ENCODE measurements around the gene KCNH2. TPM values are rescaled to one million over a fixed set of nuclear protein-coding genes. Genes with fewer than 3 reads are reported as not detected.
"Not testable (repeated sequence)": the region's sequence is repeated elsewhere in the genome, so short reads cannot be mapped to it uniquely, and the experiment has no call there.

Gene KCNH2, protein sequence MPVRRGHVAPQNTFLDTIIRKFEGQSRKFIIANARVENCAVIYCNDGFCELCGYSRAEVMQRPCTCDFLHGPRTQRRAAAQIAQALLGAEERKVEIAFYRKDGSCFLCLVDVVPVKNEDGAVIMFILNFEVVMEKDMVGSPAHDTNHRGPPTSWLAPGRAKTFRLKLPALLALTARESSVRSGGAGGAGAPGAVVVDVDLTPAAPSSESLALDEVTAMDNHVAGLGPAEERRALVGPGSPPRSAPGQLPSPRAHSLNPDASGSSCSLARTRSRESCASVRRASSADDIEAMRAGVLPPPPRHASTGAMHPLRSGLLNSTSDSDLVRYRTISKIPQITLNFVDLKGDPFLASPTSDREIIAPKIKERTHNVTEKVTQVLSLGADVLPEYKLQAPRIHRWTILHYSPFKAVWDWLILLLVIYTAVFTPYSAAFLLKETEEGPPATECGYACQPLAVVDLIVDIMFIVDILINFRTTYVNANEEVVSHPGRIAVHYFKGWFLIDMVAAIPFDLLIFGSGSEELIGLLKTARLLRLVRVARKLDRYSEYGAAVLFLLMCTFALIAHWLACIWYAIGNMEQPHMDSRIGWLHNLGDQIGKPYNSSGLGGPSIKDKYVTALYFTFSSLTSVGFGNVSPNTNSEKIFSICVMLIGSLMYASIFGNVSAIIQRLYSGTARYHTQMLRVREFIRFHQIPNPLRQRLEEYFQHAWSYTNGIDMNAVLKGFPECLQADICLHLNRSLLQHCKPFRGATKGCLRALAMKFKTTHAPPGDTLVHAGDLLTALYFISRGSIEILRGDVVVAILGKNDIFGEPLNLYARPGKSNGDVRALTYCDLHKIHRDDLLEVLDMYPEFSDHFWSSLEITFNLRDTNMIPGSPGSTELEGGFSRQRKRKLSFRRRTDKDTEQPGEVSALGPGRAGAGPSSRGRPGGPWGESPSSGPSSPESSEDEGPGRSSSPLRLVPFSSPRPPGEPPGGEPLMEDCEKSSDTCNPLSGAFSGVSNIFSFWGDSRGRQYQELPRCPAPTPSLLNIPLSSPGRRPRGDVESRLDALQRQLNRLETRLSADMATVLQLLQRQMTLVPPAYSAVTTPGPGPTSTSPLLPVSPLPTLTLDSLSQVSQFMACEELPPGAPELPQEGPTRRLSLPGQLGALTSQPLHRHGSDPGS
- under 0.01 TPM in 1 of 2 replicates, not detected in the other for total RNA-seq

DNA sequence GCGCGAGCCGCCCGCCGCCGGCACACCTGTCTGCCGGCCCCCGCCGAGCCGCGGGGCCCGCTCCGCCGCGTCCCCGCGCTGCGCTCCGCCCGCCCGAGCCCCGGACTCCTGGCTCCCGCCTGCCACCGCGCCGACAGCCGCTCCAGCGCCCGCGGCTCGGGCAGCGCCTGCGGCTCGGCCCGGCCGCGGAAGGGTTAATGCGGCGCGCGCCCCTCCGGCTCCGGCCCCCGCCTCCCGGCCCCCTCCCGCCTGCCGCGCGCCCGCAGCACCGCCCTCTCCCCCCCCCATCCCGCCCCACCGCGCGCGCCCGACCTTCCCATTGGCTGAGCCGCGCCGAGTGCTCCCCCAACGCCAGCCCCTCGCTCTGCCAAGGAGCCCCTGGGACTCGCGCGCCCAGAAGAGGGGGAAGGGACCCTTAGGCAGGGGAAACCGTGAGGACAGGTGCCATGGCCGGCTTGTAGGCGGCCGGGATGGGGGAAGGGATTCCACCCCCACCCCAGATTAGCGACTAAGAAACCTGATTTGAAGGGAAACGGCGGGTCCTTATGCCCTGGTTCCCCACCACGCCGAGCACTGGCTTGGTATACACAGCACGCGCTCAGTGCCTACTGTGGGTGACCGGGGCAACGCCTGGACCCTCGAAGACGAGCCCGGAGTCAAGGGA lies at the start of gene KCNH2:
Gene KCNH2 (minus strand): TSS at position 196 of the 664 bp plus-strand sequence. CDS start 408 bp downstream, outside the sequence.
- no peak for DNase-seq (ENCODE audit: low read depth in 2 of 2)

DNA sequence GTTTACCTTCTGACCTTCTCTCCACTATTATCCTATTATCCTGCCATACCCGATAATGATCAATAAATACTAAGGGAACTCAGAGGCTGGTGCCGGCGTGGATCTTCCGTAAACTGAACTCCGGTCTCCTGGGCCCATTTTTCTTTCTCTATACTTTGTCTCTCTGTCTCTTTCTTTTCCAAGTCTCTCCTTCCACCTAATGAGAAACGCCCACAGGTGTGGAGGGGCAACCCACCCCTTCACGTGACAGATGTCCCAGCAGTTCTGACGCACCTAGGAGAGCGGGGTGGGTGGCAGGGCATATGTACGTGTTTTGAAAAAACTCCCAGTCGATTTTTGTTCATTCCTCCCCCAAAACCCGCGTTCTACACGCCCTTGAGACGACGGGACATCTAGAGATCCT lies 49.6 kb upstream of the KCNH2 start:
- DNase-seq (ENCODE audit: low read depth in 2 of 2), result not testable (repeated sequence)

DNA sequence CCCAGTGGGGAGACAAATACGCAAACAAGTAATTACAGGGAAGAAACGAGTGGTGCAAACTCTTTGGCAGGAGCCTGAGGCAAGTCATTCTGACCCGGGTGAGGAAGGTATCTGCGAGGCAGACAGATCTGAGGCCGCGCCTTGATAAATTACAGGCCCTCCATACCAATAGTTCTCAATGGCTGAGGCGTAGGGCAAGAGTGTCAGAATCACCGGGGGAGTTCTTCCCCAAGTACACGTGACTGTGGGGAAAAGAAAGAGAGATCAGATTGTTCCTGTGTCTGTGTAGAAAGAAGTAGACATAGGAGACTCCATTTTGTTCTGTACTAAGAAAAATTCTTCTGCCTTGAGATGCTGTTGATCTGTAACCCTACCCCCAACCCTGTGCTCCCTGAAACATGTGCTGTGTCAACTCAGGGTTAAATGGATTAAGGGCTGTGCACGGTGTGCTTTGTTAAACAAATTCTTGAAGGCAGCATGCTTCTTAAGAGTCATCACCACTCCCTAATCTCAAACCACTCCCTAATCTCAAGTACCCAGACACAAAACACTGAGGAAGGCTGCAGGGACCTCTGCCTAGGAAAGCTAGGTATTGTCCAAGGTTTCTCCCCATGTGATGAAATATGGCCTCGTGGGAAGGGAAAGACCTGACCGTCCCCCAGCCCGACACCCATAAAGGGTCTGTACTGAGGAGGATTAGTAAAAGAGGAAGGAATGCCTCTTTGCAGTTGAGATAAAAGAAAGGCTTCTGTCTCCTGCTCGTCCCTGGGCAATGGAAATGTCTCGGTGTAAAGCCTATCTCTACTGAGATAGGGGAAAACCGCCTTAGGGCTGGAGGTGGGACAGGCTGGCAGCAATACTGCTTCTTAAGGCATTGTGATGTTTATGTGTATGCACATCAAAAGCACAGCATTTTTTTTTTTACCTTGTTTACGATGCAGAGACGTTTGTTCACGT lies 48.9 kb upstream of the KCNH2 start:
- DNase-seq (ENCODE audit: low read depth in 2 of 2), result not testable (repeated sequence)

DNA sequence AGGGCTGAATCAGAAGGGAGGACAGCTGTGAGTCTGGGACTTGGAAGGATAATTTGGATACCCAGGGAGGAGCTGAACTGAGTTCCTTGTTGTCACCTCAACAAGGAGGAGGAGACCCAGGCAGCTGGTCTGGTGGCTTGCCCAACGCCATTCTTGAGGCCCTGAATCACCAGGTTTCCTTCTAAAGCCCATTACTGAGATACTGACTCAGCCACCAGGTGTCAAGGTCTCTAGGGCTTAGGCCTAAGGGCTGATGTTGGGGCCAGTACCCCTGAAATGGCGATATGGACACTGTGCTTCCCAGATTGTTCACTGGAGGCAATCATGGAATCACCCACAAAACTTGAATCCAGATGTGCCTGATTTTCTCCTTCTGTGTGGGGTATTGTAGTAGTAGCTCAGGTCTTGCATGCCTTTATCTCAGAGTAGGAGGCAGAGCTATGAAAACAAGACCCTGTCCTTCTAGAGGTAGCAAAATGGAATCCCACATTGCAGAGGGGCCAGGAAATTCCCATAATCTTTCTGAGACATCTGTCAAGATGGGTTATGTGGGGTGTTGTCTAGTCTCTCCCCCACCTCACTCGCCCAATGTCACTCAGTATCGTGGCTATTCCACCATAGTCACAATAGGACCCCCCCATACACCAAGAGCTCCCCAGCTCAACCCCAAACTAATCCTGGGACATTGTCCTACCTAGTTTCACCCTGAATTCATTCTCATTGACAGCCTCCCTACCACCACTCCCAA lies 48.0 kb upstream of the KCNH2 start:
- no peak for DNase-seq (ENCODE audit: low read depth in 2 of 2)

DNA sequence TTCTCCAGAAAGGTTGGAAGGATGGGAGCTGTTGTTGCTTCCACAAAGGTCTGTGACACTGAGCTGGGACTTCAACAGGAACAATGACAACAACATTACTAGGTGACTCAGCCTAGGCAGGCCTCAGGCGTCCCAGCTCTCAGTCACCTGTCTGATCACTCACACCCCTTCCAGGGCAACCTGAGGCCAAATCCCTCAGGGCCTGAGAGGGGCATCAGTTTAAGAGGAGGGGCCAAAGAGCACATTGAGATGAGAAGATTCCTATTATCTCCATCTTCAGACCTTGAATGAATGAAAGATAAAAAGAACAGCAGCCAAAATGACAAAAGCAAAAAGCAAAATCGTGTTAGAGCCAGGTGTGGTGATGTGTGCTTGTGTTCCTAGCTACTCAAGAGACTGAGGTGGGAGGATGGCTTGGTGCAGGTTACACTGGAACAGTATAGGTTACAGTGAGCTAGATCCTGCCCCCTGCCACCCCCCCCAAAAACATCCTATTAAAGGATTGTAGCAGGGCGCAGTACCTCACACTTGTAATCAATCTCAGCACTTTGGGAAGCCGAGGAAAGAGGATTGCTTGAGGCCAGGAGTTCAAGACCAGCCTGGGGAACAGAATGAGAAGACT lies 46.4 kb upstream of the KCNH2 start, which contains the start of gene ATG9B:
Gene ATG9B (minus strand): TSS at position 60 of the 622 bp plus-strand sequence. CDS start 71 bp downstream, outside the sequence.
- no peak for DNase-seq (ENCODE audit: low read depth in 2 of 2)

DNA sequence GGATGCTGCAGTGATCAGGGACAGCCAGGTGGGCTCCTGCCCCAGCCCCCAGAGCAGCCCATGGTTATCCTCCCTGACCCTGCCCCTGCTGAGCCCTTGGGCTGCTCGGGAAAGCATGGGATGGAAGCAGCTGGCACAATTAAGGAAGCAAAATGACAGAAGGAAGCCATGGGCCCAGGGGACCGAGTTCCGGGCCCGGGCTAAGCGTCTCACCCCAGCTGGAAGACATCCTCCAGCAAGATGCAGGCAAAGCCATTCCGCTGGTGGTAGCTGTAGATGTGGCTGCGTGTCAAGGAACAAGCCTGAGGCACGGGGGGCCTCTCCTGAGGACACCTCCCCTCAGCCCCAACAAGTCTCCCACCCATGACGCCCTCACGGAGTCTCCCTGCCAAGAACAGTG lies 45.1 kb upstream of the KCNH2 start:
- no peak for DNase-seq (ENCODE audit: low read depth in 2 of 2)

DNA sequence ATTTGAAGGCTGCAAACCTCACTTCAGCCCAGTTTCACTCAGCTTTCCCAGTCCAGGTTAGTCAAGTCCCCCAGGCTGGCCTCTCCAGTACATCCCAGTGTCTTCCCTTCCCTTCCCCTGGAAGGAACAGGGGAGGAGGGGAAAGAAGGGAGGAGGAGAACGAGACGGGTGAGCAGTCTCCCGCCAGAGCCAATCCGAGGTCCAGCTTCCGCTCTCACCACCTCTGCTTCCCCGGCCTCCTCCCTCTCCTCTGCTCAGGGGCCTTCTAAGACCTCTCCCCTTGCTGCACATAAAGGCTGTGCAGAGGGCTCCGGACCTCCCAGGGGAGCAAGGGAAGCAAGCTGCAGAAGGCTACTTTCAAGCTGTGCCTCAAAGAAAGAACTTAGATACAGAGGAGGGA lies 42.1 kb upstream of the KCNH2 start:
- DNase-seq (ENCODE audit: low read depth in 2 of 2), result no peak

DNA sequence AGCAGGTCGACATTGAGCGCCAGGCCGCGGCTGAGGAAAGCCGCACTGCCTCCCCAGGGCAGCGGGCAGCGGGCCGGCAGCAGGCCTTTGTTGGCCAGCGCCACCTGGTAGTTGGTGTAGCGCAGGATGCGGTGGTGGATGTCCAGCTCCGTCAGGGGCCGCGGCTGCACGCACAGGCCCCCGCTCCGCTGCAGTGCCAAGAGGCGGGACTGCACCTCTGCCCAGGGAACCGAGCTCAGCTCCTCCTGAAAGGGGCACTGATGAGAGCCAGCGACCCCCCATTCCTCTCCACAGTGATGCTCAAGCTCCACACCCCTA lies 41.0 kb upstream of the KCNH2 start:
- DNase-seq (ENCODE audit: low read depth in 2 of 2), result no peak

DNA sequence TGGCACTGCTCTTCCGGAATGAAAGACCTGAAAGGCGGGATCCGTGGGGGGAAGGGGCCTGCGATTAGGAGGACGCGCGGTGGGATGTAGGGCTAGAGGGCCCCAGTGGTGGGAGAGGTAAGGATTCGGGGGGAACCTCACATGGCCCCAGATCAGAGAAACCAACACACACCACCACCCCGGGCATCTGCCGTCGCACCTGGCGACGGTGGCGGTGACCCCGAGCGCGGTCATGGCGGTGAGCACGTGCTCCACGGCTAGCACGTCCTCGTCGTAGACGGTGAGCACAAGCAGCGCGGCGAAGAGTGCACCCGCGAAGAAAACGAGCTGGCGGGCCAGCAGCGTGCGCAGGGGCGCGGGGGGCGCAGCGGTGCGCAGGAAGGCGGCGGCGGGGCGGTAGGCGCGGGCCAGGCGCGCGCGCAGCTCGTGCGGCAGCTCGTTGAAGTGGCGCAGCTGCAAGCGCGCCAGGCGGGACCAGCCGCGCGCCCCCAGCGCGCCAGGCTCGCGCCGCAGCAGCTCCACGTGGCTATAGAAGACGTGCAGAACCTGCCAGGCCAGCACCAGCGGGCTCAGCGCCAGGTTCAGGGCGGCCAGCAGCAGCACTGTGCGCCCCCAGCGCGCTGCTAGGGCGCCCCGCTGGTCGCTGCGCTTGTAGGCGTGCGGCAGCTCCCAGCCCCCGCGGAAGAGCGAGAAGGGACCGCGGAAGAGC lies 40.5 kb upstream of the KCNH2 start:
- peak; percentile 41 to 70 for DNase-seq (ENCODE audit: low read depth in 2 of 2)

DNA sequence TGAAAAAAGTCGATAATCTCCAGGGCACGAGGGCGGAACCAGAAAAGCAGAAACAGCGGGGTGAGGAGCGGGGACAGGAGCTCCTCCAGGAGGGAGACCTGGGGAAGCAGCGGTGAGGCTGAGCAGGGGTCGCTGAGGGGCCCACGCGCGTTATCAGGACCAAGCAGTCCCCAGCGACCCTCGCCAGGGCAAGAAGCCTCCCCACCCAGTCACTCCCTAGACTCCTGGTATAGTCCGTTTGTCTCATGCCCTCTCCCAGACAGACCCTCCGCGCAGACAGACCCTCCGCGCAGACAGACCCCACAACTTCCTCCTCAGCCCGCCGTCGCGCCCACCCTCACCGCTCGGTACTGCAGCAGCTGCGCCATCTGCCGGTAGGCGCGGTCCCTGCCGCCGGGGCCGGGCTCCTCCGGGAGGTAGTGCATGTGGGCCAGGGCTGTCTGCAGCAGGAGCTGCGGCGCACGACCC lies 39.9 kb upstream of the KCNH2 start:
- peak; percentile 60 to 76 for DNase-seq (ENCODE audit: low read depth in 2 of 2)

DNA sequence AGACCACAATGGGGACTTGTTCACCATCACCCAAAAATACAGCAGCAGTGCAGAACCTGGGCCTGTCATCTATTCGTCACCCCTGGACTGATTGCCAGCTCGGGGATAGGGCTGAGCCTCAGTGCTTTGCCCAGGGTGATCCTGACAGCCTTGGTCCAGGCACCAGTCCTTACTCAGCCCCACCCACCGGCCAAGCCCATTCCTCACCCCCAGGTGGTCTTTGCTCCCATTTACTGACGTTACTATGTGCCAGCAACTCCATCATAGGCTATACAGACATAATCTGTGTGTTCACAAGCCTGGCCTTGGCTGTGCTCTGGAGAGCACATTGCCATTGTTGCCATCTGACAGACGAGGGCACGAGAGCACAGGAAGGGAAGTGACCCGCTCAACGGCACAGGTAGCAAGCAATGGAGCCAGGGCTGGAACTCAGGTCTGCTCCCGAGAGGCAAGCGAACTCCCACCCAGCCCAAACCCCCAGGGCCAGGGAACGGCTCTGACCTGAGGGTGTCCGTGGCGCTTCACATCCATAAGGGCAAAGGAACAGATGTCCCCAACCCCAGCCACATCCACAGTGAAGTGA lies 39.3 kb upstream of the KCNH2 start:
- DNase-seq (ENCODE audit: low read depth in 2 of 2), result no peak

DNA sequence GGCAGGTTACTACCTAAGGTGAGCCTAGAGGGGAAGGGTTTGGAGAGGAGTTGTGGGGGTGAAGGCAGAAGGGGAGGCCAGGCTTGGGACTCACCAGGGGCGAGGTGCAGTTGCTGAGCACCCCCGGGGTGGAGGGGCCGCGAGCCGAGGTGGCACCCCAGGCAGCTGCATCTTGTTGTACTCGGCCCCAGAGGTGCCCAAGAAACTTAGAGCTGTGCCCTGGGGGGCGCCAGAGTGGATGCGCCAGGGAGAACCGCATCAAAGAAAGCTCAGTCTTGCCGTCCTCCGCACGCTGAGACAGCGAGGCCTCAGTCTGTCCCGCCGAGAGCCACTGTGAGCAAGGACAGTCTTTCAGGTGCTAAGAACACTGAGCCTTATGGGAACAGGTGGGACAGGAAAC lies 38.8 kb upstream of the KCNH2 start:
- DNase-seq (ENCODE audit: low read depth in 2 of 2), result no peak

DNA sequence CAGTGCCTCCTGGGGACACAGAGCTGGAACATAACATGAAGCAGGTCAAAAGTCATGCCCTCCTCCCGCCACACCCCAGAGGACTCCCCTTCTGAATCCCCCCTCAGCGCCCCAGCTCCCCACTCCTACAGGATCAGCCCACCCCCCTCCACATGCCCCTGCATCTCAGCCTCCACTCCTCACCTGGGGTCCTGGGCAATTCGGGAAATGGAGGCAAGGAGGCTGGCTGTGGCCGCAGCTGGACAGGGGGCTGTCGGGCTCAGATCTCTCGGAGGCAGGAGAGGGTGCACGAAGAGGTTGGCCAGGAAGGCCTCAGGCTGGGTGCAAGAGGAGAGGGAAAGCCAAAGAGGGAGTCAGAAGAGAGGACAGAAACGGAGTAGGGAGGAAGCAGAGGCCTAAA lies 38.4 kb upstream of the KCNH2 start:
- DNase-seq (ENCODE audit: low read depth in 2 of 2), result no peak

DNA sequence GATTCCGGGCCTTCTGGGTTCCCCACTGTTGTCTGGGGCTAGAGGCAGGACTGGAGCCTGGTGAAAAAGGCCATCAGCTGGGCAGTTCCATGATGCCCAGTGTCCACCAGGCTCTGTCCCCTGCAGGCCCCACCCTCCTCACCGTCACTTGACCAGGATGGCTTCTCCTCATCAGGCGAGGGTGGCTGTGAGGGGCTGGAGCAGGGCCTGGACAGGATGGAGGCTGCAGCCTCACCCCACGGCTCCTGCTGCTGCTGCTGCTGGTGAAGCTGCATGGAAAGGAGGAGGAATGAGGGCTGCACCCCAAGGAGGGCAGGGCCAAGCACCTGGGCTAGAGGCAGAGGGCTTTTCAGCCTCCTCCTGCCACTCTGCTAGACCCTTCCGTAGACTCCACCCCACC lies 37.8 kb upstream of the KCNH2 start:
- no peak for DNase-seq (ENCODE audit: low read depth in 2 of 2)

DNA sequence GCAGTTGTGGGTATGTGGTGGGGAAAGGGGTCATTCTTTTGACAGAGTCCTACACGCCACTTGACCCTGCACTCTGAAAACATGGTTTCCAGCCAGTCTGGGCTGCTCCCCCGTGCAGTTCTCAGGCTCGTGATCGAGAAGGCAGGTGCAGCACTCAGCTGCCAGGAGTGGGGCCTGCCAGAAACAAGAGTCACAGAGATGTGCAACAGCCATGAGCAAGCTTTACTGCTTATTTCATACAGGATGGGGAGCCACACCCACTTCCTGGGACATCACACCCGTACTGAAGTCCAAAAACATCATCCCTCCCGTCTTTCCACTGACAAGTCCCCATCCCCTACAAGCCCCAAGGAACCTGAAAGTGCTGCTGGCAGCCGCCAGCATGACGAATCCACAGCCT lies 36.8 kb upstream of the KCNH2 start:
- DNase-seq (ENCODE audit: low read depth in 2 of 2), result no peak

DNA sequence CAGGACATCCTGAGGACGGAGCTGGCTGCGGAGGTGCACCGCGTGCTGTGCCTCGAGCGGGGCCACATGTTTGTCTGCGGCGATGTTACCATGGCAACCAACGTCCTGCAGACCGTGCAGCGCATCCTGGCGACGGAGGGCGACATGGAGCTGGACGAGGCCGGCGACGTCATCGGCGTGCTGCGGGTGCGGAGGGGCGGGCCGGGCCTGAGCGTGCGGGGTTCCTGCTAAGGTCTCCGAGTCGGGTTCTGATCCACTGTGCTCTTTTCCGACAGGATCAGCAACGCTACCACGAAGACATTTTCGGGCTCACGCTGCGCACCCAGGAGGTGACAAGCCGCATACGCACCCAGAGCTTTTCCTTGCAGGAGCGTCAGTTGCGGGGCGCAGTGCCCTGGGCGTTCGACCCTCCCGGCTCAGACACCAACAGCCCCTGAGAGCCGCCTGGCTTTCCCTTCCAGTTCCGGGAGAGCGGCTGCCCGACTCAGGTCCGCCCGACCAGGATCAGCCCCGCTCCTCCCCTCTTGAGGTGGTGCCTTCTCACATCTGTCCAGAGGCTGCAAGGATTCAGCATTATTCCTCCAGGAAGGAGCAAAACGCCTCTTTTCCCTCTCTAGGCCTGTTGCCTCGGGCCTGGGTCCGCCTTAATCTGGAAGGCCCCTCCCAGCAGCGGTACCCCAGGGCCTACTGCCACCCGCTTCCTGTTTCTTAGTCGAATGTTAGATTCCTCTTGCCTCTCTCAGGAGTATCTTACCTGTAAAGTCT lies 35.8 kb upstream of the KCNH2 start:
- DNase-seq (ENCODE audit: low read depth in 2 of 2), result peak in 1 of 2 donors; percentile 58

DNA sequence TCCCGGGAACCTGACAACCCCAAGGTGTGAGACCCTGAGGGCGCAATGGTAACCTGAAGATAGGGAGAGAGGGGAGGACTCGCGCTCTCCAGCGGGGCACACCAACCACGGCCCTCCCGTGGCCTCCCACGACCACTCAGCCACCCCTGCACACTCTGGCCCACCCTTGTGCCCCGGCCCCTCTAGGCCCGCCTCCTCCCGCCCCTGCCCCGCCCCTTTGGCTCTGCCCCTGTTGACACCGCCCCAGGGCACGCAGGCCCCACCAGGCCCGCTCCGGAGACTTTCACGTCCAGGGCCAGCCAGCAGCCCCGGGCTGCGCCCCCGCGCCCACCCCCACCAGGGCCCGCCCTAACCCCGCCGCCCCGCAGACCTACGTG lies 35.2 kb upstream of the KCNH2 start:
- DNase-seq (ENCODE audit: low read depth in 2 of 2), result no peak
